Measurements from ENCODE around the gene TNKS1BP1. TPM values are rescaled to one million over a fixed set of nuclear protein-coding genes. Genes with fewer than 3 reads are reported as not detected.

TNKS1BP1 gene
- total and polyA plus RNA-seq, 7 experiments from 2014 or later = 2.8 to 22.0 (median 12.5) TPM

Other genes with a start within 250 kb of the TNKS1BP1 start
- not detected for gene LRRC55, start 143.0 kb downstream of the TNKS1BP1 start, total RNA-seq
- gene LRRC55, start 143.0 kb downstream of the TNKS1BP1 start, polyA plus RNA-seq = not detected
- not detected for gene APLNR, start 87.7 kb downstream of the TNKS1BP1 start, total RNA-seq
- gene APLNR, start 87.7 kb downstream of the TNKS1BP1 start, polyA plus RNA-seq = not detected
- gene SSRP1, start 10.9 kb upstream of the TNKS1BP1 start, total RNA-seq = 100 to 1,000 TPM in 1 of 5 experiments, 10 to 100 TPM in 4; 46.9 to 146 (median 70.1) TPM
- gene SSRP1, start 10.9 kb upstream of the TNKS1BP1 start, polyA plus RNA-seq = 10 to 100 TPM; 34.3 to 48.9 TPM
- gene P2RX3, start 13.4 kb upstream of the TNKS1BP1 start, total RNA-seq = not detected
- gene P2RX3, start 13.4 kb upstream of the TNKS1BP1 start, polyA plus RNA-seq = not detected
- not detected for gene PRG3, start 56.2 kb upstream of the TNKS1BP1 start, total RNA-seq
- not detected for gene PRG3, start 56.2 kb upstream of the TNKS1BP1 start, polyA plus RNA-seq
- 1 to 10 TPM in 1 of 5 experiments, under 1 TPM in 2, not detected in 2; 0.44 to 1.7 (median 0.48) TPM for gene PRG2, start 65.7 kb upstream of the TNKS1BP1 start, total RNA-seq
- not detected for gene PRG2, start 65.7 kb upstream of the TNKS1BP1 start, polyA plus RNA-seq
- gene SLC43A3, start 102.2 kb upstream of the TNKS1BP1 start, total RNA-seq = 10 to 100 TPM; 10.5 to 67.9 (median 12.2) TPM
- 10 to 100 TPM; 10.0 to 16.7 TPM for gene SLC43A3, start 102.2 kb upstream of the TNKS1BP1 start, polyA plus RNA-seq
- under 1 TPM in 3 of 5 experiments, not detected in 2; 0.19 to 0.47 (median 0.27) TPM for gene RTN4RL2, start 135.6 kb upstream of the TNKS1BP1 start, total RNA-seq
- under 1 TPM; 0.08 to 0.44 TPM for gene RTN4RL2, start 135.6 kb upstream of the TNKS1BP1 start, polyA plus RNA-seq
- 10 to 100 TPM; 10.1 to 19.2 (median 16.3) TPM for gene SLC43A1, start 190.8 kb upstream of the TNKS1BP1 start, total RNA-seq
- 10 to 100 TPM; 12.7 to 15.4 TPM for gene SLC43A1, start 190.8 kb upstream of the TNKS1BP1 start, polyA plus RNA-seq
- gene TIMM10, start 205.8 kb upstream of the TNKS1BP1 start, total RNA-seq = 10 to 100 TPM; 23.7 to 52.8 (median 34.7) TPM
- 10 to 100 TPM; 76.5 to 79.4 TPM for gene TIMM10, start 205.8 kb upstream of the TNKS1BP1 start, polyA plus RNA-seq
- not detected for gene SMTNL1, start 212.6 kb upstream of the TNKS1BP1 start, total RNA-seq
- under 1 TPM; 0.28 to 0.44 TPM for gene SMTNL1, start 212.6 kb upstream of the TNKS1BP1 start, polyA plus RNA-seq
- 100 to 1,000 TPM in 1 of 5 experiments, 10 to 100 TPM in 4; 51.1 to 326 (median 64.2) TPM for gene UBE2L6, start 242.7 kb upstream of the TNKS1BP1 start, total RNA-seq
- 100 to 1,000 TPM; 236 to 238 TPM for gene UBE2L6, start 242.7 kb upstream of the TNKS1BP1 start, polyA plus RNA-seq